ENCODE data around the gene RFXANK. TPM values are rescaled to one million over a fixed set of nuclear protein-coding genes. Genes with fewer than 3 reads are reported as not detected.
"Not testable (repeated sequence)": the region's sequence is repeated elsewhere in the genome, so short reads cannot be mapped to it uniquely, and the experiment has no call there.

The RFXANK gene, protein sequence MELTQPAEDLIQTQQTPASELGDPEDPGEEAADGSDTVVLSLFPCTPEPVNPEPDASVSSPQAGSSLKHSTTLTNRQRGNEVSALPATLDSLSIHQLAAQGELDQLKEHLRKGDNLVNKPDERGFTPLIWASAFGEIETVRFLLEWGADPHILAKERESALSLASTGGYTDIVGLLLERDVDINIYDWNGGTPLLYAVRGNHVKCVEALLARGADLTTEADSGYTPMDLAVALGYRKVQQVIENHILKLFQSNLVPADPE
- 10 to 100 TPM; 61.0 to 81.8 (median 64.8) TPM for polyA plus RNA-seq (ENCODE audit: insufficient read length in 4 of 4)

DNA sequence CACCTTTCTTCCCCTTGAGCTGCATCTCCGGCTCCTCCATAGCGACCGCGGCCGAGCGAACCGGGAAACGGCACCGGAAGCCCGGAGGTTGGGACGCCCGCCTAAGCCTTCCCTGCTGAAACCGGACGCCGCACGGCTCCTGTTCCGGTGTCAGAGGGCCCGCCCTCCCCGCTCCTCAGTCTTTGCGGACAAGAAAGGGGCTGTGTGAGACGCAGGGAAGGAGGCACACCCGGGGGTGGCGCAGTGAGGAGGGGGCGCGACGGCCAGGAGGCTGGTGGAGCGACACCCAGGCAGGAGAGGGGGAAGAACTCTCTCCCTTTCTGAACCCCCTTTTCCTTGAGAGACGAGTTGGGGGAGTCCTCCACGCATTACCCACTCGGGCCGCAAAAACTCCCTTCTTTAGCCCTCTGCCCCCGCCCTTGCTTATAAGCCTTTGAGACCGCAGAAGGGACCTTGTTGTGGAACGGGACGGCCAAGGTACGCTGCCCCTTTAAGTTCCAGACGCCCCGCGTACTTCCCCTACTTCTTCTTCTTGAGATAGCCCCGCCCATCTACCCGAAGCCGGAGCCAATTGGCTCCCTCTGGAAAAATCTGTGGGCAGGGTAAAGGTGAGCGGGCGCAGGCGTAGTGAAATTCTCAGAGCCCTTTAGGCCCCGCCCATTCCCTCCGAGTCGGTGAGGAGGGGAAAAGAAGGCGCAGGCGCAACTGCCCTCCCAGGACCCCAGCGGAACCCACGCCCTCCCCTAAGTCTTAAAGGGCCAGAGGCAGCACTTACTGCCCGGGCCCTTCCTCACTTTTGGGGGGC, at the start of gene RFXANK, which contains the start of gene BORCS8:
TSS of gene RFXANK (plus strand) at position 181 of the 805 bp plus-strand sequence. CDS start 1,689 bp downstream, outside the sequence.
TSS of gene BORCS8 (minus strand) at position 75 of the 805 bp plus-strand sequence. CDS start at position 40, 35 bp downstream.
- peak; percentile 98 to 100 (median 100) for DNase-seq (ENCODE audit: low read depth in 4 of 4, low spot score in 3 of 4)

DNA sequence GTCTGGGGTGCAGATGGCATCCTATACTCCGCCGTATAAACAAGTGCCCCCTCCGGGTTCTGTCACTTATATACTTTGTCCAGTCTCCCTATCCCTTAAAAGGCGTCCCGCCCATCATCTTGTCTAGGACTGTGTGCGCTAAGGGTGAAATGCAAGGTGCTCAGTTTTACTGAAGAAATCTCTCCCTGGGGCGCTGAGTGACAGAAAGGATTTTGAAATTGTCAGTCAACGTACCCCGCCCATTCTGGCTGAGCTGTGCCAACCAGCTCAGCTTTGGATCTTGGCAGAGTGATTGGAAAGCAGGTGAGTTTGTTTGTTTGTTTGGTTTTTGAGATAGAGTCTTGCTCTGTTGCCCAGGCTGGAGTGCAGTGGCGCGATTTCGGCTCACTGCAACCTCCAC, 49.7 kb upstream of the RFXANK start:
- DNase-seq (ENCODE audit: low read depth in 4 of 4, low spot score in 3 of 4) = no peak

DNA sequence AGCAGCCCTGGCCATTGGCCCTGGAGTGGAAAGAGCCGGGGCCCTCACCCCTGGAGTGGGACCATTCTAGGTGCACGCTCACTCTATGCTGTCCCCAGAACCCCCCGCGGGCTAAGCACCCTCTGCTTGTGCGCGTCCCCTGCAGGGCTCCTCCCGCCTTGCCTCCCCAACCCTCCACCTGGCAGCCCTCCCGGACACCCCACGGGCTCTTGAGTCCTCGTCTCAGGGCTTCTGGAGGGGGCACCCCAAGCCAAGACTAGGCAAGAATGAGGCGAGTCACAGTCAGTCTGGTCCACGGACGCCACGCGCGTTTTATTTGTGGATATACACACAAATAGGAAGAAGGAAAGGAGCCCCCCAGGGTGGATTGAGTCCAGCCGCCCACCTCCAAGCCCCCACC, 46.8 kb upstream of the RFXANK start:
- no peak for DNase-seq (ENCODE audit: low read depth in 4 of 4, low spot score in 3 of 4)

DNA sequence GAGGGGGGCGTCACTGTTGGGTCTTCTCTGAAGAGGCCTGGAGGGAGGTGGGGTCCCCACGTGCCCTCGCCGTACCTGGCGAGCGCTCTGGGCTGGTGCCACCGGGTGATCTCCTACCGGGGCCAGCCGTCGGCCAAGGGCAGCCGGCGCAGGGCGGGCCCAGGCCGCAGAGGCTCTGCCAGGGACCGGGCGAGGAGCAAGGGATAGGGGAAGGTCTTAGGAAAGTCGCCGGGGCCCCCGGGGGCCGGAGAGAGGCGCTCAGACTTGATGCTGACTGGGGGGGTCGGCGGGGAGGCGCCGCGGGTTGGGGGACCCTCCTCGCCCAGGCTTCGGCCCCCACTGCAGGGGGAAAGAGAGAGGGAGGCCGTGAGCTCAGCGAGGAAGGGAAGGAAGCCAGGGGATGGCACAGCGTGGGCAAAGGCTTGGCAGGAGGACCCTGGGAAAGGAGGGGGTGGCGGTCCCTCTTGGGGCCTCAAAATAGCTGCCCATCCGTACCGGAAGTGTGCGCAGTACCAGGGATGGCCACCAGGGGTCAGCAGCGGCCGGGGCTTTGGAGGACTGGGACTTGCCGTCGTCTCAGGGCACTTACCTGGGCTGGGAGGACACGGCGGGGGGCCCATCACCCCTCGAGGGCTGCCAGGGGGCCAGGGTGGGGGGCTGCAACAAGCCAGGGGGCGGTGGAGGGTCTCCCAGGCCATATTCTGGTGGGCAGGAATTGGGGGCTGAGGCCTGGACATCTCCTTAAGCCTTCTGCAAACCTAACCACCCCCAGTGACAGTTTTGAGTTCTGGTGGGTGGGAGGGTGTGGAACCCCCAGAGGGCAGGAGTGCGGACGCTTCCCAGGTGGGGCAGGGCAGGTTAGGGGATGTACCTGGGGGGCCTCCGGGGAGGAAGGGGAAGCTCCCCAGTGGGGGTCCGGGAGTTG, 46.1 kb upstream of the RFXANK start:
- DNase-seq (ENCODE audit: low read depth in 4 of 4, low spot score in 3 of 4) = peak; percentile 40 to 51 (median 42)

DNA sequence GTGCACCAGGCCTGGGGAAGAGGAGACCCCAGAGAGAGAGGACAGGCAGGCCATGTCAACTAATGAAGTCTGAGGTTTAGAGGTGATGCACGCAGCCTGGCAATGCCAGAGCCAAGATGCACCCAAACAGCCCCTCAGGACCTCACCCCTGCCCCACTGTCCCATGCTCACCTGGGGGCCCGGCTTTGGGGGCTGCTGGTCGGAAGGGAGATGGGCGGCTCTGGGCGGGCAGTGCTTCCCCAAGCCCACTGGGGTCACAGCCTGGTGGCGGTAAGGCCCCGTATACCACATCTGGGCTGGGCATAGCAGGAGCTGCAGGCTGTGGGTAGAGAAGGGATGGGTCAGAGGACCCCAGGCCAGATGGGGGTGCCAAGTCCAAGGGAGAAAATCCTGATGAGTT, 45.2 kb upstream of the RFXANK start:
- no peak for DNase-seq (ENCODE audit: low read depth in 4 of 4, low spot score in 3 of 4)

DNA sequence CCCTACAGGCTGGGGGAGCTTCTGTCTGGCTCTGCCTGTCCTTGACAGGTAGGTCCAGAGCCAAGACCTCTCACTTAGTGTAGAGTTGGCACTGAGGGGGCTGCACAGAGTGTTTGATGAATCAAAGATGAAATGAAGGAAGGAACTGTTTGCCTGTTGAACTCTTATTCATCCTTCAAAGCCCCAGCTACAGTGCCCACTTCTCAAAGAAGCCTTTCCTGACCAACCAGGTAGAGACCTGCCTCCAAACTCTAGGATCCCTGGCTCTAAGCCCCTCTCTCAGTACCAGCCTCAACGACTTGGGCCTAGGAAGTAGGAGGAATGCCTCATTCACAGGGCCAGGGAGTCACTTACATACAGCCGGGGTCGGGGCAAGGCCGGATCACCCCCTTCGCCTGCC, 44.7 kb upstream of the RFXANK start:
- no peak for DNase-seq (ENCODE audit: low read depth in 4 of 4, low spot score in 3 of 4)

DNA sequence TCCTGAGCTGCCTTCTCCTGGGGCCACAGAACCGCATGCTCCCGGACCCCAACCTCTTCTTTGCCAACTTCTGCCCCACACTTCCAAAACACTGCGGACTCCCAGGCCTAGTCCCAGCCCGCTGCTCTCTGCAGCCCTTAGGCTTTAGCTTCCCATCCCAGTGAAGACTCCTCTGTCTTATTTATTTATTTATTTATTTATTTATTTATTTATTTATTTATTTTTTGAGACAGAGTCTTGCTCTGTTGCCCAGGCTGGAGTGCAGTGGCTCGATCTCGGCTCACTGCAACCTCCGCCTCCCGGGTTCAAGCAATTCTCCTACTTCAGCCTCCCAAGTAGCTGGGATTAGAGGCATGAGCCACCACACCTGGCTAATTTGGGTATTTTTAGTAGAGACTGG, 43.6 kb upstream of the RFXANK start:
- not testable (repeated sequence) for DNase-seq (ENCODE audit: low read depth in 4 of 4, low spot score in 3 of 4)

DNA sequence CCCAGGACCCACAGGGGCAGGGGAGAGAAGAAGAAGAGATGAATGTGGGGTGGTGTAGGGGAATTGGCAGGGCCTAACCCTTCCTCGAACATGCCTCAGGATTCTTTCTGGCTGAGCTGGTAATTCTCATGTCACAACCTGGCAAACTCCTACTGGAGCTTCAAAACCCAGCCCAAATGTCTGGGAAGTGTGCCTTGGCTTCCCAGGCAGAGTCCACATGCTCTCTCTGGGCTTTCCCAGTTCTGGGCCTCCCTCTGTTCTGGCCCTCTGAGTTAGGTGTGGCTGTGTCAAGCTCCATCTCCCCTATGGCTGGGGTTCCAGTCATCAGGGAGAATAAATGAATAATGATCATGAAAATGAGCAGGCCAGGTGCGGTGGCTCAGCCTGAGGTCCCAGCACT, 42.6 kb upstream of the RFXANK start:
- no peak for DNase-seq (ENCODE audit: low read depth in 4 of 4, low spot score in 3 of 4)

DNA sequence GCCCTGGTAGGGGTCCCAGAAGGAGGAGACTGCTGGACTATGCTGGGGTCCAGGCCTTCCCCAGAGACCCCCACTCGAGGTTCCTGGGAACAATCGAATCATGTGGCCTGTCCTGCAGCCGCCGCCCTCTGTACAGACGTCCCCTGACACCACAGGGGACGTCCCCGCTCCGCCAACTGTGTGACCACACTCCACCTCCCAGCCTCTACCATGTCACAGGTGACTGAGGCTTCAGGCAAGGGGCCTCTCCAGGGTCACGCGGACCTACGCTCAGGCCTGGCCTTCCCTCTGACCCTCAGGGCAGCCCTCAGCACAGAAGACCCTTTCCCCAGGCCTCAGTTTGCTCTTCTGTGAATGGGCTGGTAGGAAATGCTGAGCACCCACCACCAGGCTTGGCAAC, 40.6 kb upstream of the RFXANK start:
- DNase-seq (ENCODE audit: low read depth in 4 of 4, low spot score in 3 of 4) = no peak

DNA sequence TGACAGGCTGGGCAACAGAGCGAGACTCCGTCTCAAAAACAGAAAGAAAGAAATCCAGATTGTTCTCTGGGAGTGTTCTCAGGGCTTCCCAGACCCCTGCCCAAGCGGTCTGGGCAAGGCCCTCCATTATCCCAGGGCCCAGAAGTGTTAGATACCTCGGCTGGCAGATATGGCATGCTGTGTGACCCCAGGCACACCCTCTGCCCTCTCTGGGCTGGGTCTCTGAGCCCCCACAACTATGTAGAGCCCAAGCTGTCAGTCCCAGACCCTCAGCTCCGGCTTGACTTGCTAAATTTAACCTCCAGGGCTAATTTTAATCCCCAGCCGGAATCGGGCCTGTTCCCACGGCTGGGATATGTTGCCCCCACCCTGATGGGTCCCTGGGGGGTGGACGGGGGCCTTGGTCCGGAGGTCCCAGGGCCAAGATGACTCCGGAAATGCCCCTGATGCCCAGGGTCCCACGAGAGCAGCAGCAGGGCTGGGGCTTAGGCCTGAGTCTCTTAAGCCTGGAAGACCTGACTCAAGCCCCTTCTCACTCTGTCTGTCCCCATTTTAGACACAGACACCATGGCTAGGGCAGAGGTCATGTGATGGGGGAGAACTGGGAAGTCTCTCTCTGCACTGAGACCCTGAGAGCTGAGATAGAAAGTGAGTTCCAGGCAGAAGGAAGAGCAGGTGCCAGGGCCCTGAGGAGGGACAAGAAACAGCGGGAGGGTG, 39.2 kb upstream of the RFXANK start:
- no peak for DNase-seq (ENCODE audit: low read depth in 4 of 4, low spot score in 3 of 4)

DNA sequence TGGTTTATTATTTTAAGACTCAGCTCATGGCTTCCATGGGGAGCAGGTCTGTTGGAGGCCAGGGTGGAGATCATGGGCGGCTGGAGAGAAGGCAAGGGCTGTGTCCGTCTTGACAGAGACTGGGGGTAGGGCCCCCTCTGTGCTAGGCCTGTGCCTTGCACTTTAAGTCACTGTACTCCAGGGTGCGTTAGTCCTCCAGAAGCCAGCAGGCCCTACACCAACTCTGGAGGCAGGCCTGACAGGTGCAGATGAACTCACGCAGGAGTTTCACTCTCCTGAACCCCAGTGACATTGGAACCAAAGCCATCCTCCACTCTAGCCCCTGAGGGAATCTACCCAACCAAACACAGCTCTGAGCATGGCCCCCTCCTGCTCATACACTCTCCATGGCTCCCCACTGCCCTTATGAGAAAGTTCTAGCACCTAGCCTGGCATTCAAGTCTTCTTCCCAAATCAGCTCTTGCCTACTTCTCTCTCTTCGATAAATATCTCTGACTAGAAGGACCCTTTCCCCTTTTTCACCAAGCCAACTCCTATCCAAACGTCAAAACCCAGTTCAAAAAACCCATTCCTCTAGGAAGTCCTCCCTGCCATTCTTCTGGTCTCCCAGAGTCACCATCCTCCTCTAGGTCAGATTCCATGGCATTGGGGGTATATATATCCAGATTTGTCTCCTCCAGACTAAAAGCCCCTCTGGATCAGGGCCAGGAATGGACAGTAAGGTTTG, 37.1 kb upstream of the RFXANK start:
- DNase-seq (ENCODE audit: low read depth in 4 of 4, low spot score in 3 of 4) = no peak

DNA sequence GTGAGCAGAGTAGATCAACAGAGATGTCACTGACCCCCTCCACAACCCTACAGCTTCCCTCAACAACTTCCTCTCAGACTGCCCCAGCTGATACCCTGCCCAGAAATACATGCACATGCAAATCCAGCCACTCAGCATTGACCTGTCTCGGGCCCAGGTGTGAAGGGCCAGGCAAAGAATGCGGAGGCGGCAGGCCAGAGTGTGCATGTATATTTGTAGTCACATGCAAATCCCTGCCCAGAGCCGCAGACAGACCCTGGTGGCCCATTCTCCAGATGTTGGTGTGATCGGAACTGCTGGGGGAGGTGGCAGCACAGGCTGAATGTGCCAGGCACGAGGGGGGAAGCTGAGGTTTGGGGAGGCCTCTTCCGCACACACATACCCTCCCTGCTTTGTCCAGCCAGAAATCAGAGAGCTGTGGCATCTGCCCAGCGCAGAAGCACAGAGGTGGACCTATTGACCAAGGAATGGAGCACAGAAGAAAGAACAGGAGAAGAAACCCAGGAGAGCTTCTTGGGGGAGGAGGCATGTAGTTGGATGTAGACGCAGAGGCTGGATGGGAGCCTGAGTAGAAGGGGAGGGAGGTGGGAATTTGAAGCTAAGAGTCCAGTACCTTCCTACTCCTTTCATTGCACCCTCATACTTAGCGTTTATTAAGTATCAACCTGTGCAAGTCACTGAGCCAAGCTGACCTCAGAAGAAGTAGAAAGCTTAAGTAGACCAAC, 36.4 kb upstream of the RFXANK start:
- DNase-seq (ENCODE audit: low read depth in 4 of 4, low spot score in 3 of 4) = no peak

DNA sequence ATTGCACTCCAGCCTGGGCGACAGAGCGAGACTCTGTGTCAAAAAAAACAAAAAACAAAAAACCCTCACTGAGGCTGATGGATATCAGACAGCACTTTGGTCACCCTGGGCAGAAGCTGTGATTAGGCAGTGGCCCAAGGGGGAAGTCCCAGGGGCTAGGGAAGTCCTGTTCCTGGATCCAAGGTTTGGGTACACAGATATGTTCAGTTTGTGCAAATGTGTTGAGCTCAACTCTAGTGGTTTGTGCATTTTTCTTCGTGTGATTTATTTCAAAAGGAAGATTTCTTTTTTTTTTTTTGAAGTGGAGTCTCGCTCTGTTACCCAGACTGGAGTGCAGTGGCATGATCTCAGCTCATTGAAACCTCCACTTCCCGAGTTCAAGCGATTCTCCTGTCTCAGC, 34.2 kb upstream of the RFXANK start:
- DNase-seq (ENCODE audit: low read depth in 4 of 4, low spot score in 3 of 4) = no peak

DNA sequence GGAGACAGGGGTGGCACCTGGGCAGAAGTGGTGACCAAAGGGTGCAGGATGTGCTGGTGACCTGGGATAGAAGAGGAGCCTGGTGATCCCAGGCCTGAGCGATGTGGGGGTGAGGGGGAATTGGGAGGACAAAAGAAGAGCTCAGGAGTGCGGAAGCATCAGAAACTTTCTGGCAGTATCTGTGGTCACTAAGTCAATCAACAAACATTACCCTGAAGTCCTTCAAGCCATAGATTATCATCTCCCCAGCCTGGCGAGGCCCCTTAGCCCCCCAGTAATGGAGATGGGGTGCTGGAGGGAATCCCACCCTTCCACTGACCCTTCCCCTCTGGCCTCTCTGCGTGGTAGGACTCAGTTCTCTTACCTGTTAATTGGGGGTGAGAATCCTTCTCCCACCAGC, 32.5 kb upstream of the RFXANK start:
- DNase-seq (ENCODE audit: low read depth in 4 of 4, low spot score in 3 of 4) = no peak

DNA sequence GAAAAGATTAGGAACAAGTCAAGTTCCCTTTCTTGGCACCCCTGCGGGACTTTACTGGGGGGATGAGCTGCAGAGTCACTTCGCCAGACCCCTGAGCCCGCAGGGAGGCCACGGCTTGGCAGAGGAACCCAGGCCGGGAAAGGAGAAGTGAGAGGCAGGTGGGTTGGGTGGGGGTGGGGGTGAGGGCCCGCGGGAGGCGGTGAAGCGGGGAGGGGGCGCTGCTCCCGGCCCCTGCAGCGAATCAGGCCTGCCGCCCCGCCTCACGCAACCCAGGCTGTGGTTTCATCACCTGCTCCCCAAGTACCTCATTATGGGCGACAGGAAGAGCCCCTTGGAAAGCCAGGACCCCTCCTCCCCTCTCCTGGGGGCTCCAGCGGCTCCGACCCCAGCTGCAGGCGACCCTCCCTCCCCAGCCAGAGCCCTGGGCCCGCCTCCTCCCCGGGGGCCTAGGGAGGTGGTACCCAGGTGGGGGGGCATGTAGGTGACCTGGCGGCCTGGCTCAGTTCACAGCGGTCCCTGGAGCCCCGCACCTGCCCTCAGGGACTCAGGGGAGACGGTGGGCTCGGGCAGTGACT, 31.5 kb upstream of the RFXANK start:
- DNase-seq (ENCODE audit: low read depth in 4 of 4, low spot score in 3 of 4) = no peak

DNA sequence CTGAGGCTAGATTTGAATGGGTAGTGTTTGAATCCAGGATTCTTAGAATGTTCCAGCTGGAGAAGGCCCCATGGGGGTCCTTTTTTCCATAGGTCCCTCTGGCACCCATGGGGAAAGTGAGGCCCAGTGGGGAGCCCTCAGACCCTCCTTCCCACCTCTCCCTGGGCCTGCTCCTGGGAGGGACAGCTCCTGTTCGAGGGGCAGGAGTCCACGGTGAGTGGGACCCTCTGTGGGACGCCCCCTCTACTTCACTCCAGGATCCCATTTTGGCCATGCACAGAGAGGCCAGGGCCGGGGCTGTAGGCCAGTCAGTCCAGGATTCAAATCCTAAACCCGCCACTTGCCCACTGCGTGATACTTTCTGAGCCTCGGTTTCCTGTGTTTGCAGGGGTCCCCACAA, 29.6 kb upstream of the RFXANK start:
- DNase-seq (ENCODE audit: low read depth in 4 of 4, low spot score in 3 of 4) = no peak

DNA sequence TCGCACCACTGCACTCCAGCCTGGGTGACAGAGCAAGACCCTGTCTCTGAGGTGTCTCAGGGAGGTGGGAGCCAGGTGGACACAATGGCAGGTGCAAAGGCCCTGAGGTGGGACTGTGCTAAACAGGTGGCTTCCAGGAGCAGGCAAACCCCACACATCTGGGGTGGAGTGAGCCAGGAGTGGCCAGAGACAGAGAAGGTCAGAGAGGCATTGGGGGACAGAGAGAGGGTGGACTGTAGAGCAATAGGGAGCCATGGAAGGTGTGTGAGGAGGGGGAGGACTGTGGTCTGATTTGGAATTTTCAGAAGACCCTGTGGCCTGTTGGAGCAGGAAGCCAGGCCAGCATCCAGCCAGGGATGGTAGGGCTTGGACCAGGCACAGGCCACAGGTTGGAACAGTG, 26.7 kb upstream of the RFXANK start:
- no peak for DNase-seq (ENCODE audit: low read depth in 4 of 4, low spot score in 3 of 4)

DNA sequence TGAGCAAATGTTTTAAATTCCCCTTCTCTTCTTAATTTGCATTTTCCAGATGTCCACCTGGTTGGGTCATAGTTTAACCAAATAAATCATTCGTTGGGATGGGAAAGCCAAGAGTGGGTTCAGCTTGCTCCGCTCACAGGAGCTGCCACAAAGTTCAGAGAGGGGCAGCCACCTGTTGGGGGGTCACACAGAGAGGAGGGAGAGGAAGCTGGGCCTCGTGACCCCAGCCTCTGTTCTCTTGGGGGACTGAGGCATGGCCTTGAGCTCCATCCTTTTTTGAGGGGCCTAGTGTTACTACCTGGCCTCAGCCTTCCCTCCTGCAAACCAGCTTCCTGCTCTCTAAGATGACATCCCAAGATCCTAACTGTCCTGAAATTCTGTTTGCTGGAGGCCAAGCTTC, 24.4 kb upstream of the RFXANK start:
- DNase-seq (ENCODE audit: low read depth in 4 of 4, low spot score in 3 of 4) = no peak
